ENCODE measurements around the gene FAM83G.
"Not testable (repeated sequence)": the region's sequence is repeated elsewhere in the genome, so short reads cannot be mapped to it uniquely, and the experiment has no call there.

The FAM83G gene

GRCh38 chr17:19022747-19023146, 18.2 kb upstream of the FAM83G start:
- DNase-seq (ENCODE audit: low read depth in 2 of 2): no peak

GRCh38 chr17:19022128-19022527, 17.6 kb upstream of the FAM83G start:
- DNase-seq (ENCODE audit: low read depth in 2 of 2): no peak

- peak in 1 of 2 donors; percentile 19 for DNase-seq (ENCODE audit: low read depth in 2 of 2)
These were observed 17.1 kb upstream of the FAM83G start for GRCh38 chr17:19021622-19022083.

DNA sequence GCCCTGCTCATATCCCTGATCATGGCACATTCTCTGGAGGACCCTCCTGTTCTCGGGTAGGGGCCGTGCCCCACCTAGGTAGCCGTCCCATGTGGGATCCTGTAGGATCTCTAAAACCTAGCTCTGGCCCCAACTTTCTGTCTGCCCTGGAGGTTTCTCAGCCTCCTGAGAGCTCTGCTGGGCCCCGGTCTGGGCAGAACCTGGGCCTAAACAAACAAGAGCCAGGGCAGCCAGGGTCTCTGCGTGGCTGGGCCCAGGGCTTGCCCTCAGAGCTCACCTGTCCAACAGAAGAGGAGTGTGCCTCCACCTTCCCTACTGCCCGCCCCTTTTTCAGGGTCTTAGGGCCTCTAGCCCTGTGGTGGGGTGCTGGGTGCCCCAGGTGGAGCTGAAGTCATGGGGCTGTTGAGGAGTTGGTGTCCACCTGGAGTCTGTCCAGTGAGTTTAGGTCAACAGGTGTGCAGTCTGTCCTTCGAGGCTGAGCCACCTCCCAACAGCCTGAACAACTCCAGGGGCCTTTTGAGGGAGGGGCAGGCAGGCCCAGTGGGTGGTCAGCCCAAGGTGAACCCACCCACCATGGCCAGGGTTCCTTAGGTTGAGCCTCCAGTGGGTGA, 16.6 kb upstream of the FAM83G start:
- not testable (repeated sequence) for DNase-seq (ENCODE audit: low read depth in 2 of 2)

- no peak for DNase-seq (ENCODE audit: low read depth in 2 of 2)
These were observed 15.5 kb upstream of the FAM83G start for GRCh38 chr17:19020016-19020415.

DNA sequence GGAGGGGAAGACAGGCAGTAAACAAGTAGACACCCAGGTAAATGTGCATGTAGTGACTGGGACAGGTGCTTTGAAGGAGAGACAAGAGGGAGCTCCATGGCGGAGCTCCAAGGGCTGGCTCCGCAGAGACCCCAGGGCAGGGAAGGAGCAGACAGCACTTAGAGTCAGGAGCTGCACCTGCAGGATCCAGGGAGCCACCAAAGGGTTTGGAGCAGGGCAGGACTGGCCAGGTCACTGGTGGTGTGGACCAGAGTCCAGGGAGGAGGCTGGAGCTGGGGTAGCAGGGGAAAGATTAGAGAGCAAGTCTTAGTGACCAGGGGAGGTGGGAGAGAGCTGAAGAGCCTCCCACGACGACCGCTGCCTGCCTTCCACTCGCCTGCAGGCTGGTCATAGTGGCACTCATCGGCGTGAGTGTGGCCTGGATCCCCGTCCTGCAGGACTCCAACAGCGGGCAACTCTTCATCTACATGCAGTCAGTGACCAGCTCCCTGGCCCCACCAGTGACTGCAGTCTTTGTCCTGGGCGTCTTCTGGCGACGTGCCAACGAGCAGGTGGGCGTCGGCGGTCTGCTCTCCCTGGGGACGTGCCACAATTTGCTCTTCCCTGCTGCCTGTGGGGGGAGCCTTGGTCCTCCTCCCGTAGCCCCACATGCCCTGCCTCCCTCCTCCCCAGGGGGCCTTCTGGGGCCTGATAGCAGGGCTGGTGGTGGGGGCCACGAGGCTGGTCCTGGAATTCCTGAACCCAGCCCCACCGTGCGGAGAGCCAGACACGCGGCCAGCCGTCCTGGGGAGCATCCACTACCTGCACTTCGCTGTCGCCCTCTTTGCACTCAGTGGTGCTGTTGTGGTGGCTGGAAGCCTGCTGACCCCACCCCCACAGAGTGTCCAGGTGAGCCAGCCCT, 14.7 kb upstream of the FAM83G start:
- DNase-seq (ENCODE audit: low read depth in 2 of 2): no peak

DNA sequence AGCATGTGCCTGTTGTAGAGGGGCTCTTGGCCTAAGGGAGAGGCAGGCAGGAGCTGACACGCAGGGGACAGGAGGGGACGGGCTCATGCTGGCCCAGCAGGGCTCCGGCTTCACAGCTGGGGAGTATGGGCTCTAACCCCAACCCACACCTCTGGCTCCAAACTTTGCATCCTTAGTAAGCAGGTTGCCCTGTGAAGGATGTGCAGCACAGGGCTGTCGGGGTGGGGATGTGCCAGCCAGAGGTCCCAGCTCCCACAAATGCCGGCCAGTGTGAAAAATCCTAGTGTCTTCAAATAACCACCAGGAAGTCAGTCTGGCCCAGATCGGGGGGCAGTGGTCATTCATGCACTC, 14.0 kb upstream of the FAM83G start:
- DNase-seq (ENCODE audit: low read depth in 2 of 2): no peak

GRCh38 chr17:19017804-19018599, 13.4 kb upstream of the FAM83G start:
- no peak for DNase-seq (ENCODE audit: low read depth in 2 of 2)

GRCh38 chr17:19017401-19017800, 12.8 kb upstream of the FAM83G start:
- DNase-seq (ENCODE audit: low read depth in 2 of 2): no peak

DNA sequence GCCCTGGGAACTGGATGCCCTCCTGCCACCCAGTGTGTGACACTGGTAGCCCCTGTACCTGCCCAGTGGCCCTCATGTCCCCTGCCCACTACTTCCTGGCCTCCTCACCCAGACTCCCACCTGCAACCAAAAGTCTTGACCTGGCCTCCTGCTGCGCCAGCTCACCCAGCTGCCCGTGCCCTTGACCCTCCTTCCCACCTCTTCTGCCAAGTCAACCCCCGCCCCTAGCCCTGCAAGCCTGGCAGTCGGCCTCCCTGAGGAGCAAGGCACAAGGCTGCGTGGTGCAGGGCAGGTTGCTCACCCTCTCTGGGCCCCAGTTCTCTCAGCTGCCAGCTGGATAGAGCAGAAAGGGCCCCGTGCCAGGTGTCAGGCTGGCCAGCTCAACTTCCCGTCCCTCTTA, 12.3 kb upstream of the FAM83G start:
- DNase-seq (ENCODE audit: low read depth in 2 of 2): no peak

DNA sequence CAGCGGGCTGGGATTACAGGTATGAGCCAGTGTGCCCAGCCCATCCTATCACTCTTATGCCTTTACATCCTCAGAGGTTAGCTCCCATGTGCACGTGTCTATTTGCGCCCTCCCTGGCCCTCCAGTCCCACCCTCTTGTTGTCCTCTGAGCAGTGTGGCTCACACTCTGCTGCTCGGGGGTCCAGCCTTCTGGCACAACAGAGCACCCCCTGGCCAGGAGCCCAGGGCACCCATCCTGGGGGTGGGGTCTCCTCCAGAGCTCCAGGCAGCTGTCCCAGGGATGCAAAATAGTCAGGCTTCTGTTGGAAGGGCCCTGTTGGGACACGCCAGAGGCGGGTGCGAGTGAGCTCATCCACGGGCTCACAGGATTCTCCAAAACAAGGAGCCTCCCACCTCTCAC, 11.7 kb upstream of the FAM83G start:
- no peak for DNase-seq (ENCODE audit: low read depth in 2 of 2)

GRCh38 chr17:19015428-19015827, 10.9 kb upstream of the FAM83G start:
- DNase-seq (ENCODE audit: low read depth in 2 of 2): no peak

DNA sequence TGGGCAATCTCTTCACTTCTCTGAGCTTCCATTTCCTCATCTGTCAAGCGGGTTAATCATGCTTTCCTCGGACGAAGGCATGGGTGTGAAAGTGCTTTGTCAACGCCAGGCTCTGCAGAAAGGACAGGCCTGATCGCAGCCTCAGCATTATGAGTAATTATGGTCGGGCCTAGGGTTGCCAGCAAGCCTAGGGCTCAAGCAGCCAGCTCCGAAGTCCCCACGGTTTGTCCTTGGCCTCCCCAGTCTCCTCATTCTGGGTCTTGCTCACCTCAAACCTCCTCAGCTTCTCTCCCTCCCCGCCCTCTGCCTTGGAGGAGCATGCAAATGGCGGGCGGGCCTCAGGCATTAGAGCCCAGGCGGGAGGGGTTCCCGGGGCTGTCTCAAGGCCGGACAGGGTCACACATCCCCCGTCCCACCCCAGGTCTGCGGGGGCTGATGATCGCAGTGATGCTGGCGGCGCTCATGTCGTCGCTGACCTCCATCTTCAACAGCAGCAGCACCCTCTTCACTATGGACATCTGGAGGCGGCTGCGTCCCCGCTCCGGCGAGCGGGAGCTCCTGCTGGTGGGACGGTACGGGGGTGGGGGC, 10.2 kb upstream of the FAM83G start:
- DNase-seq (ENCODE audit: low read depth in 2 of 2): no peak

GRCh38 chr17:19013806-19014627, 9.5 kb upstream of the FAM83G start:
- no peak for DNase-seq (ENCODE audit: low read depth in 2 of 2)

DNA sequence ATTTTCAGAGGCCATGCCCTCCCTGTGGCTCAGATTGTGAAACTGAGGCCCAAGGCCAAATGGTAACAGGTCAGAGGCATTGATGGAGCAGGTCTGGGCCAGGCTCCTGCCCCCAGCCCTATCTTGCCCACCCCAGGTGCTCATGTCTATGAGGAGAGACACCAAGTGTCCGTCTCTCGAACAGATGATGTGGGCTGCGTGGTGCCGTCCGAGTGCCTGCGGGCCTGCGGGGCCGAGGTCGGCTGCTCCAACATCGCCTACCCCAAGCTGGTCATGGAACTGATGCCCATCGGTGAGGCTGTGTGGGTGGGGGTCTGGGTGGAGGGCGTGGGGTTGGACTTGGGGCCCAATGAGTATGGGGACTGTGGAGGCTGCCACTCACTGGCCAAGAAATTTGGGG, 8.7 kb upstream of the FAM83G start:
- DNase-seq (ENCODE audit: low read depth in 2 of 2): no peak

DNA sequence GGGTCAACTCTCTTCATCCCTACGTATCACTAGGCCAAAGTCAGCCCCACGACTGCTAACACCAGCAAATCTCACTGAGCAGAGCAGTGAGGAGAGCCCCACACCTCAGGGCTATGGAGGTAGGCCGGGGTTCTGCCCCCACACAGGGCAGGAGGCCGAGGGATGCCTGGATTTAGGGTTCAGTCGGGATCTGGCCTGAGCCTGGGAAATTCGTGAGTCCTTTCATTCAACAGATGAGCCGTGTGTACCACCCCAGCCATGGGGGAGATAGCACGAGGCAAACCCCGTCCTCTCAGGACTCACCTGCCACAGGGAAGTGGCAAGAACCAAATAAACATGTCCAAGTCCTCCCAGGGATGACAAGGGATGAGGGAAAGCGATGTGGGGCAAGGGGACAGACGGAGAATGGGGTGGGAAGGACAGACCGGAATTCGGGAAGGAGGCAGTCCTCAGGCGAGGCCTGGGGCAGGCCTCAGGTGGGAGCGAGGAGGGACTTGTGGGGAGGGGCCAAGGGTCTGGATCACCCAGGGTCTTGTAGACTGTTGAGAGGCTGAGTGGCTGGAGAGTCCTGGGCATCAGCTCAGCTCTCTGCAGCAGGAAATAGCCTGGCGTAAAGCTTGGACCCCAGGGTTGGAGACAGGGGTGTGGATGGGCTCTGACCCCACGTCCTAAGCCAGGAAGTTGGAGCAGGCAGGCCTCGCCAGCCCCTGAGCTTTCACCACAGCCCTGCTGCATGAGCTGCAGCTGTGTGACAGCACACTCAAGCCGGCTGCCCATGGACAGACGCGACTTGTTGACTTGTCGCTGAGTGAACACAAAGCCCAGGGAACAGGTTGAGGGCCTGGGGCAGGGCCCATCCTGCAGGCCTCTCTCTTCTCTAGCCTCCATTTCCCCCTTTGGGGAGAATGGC, 7.9 kb upstream of the FAM83G start:
- DNase-seq (ENCODE audit: low read depth in 2 of 2): no peak

DNA sequence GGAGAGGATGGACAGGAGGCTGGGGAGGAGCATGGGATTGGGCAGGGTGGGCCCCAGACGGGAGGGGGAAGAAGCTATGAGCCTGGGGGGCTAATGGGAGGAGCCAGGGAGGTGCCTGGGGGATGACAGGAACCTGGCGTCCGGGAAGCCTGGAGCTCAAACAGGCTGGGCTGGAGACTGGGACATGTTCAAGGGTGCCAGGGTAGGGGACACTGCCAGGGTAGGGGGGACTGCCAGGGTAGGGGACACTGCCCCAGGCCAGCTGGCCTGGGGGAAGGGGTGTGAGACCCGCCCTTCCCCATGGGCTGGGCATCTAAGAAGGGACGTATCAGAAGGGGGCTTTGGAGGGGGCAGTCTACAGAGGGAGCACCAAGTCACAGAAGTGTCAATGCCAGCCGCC, 7.0 kb upstream of the FAM83G start:
- DNase-seq (ENCODE audit: low read depth in 2 of 2): no peak

GRCh38 chr17:19010729-19011505, 6.4 kb upstream of the FAM83G start:
- no peak for DNase-seq (ENCODE audit: low read depth in 2 of 2)

GRCh38 chr17:19009970-19010369, 5.4 kb upstream of the FAM83G start:
- no peak for DNase-seq (ENCODE audit: low read depth in 2 of 2)
